ENCODE measurements around the gene ZDHHC20. TPM values are rescaled to one million over a fixed set of nuclear protein-coding genes. Genes with fewer than 3 reads are reported as not detected.

The ZDHHC20 gene
- total RNA-seq, 1 experiment from 2014 or later, result 69.7 TPM

DNA sequence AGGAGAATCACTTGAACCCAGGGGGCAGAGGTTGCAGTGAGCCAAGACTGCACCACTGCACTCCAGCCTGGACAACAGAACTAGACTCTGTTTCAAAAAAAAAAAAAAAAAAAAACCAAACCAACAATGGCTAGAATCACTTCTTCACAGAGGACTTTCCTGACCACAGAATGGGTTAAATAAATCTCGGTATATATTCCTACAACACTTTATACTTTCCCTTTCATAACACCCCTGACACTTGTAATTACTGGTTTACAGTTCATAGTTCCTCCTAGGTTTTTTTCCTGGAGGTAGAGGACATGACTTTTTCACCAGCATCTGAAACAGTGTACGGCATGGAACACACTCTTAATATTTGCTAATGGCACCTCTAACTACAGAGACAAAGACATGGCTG is 31.4 kb downstream of the ZDHHC20 start (continued):
- TF ChIP-seq GABPB1 (CRISPR knock-in tag; IDR thresholded peaks at IDR 0.05), result no peak
- TF ChIP-seq, protein P1, sequence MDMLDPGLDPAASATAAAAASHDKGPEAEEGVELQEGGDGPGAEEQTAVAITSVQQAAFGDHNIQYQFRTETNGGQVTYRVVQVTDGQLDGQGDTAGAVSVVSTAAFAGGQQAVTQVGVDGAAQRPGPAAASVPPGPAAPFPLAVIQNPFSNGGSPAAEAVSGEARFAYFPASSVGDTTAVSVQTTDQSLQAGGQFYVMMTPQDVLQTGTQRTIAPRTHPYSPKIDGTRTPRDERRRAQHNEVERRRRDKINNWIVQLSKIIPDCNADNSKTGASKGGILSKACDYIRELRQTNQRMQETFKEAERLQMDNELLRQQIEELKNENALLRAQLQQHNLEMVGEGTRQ (CRISPR knock-in tag; IDR thresholded peaks at IDR 0.05), result no peak
- no peak for TF ChIP-seq ZNF121 (CRISPR knock-in tag; IDR thresholded peaks at IDR 0.05)
- TF ChIP-seq, protein P2, sequence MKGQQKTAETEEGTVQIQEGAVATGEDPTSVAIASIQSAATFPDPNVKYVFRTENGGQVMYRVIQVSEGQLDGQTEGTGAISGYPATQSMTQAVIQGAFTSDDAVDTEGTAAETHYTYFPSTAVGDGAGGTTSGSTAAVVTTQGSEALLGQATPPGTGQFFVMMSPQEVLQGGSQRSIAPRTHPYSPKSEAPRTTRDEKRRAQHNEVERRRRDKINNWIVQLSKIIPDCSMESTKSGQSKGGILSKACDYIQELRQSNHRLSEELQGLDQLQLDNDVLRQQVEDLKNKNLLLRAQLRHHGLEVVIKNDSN (CRISPR knock-in tag; IDR thresholded peaks at IDR 0.05), result no peak
- no peak for TF ChIP-seq SMAD4 (CRISPR knock-in tag; IDR thresholded peaks at IDR 0.05)
- TF ChIP-seq, protein P3, sequence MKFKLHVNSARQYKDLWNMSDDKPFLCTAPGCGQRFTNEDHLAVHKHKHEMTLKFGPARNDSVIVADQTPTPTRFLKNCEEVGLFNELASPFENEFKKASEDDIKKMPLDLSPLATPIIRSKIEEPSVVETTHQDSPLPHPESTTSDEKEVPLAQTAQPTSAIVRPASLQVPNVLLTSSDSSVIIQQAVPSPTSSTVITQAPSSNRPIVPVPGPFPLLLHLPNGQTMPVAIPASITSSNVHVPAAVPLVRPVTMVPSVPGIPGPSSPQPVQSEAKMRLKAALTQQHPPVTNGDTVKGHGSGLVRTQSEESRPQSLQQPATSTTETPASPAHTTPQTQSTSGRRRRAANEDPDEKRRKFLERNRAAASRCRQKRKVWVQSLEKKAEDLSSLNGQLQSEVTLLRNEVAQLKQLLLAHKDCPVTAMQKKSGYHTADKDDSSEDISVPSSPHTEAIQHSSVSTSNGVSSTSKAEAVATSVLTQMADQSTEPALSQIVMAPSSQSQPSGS (CRISPR knock-in tag; IDR thresholded peaks at IDR 0.05; ENCODE audit: borderline replicate concordance, low read depth), result no peak
- TF ChIP-seq, protein P4, sequence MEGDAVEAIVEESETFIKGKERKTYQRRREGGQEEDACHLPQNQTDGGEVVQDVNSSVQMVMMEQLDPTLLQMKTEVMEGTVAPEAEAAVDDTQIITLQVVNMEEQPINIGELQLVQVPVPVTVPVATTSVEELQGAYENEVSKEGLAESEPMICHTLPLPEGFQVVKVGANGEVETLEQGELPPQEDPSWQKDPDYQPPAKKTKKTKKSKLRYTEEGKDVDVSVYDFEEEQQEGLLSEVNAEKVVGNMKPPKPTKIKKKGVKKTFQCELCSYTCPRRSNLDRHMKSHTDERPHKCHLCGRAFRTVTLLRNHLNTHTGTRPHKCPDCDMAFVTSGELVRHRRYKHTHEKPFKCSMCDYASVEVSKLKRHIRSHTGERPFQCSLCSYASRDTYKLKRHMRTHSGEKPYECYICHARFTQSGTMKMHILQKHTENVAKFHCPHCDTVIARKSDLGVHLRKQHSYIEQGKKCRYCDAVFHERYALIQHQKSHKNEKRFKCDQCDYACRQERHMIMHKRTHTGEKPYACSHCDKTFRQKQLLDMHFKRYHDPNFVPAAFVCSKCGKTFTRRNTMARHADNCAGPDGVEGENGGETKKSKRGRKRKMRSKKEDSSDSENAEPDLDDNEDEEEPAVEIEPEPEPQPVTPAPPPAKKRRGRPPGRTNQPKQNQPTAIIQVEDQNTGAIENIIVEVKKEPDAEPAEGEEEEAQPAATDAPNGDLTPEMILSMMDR (IDR thresholded peaks at IDR 0.05), result no peak

DNA sequence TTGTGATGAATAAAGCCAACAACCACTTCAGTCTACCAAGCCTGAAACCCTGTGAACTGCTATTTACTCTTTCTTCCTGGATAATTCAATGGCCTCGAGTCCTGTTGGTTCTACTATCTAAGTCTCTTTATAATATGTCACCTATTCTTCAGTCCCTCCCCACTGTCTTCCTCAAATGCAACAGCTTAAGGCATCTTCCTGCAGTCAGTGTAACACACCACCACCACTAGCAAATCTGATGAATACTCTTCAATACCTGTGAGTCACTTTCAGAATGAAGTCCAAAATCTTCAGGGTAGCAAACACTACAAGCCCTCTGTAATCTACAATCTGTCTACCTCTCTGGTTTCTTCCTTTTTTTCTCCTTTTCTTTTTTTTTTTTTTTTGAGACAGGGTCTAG is 32.9 kb downstream of the ZDHHC20 start:
- Mint-ChIP-seq H3K9me3 (peaks cover 20% of the 10 kb centered on the region), H3K27ac (peak overlapping the region; percentile 53; the same call in 1 of the 2 replicates), H3K4me1 (peaks cover 7% of the 10 kb centered on the region; the same call in 1 of the 2 replicates), H3K27me3 (ENCODE audit: low read depth) (no peaks in the 10 kb centered on the region), H3K36me3 (peaks cover 19% of the 10 kb centered on the region), H3K4me3 (no peak overlapping the region)
- TF ChIP-seq NR2C2 (CRISPR knock-in tag; IDR thresholded peaks at IDR 0.05) (no peak), OVOL2 (CRISPR knock-in tag; IDR thresholded peaks at IDR 0.05; ENCODE audit: borderline replicate concordance) (no peak), TP53 (CRISPR knock-in tag; IDR thresholded peaks at IDR 0.05) (no peak), FOXJ3 (CRISPR knock-in tag; IDR thresholded peaks at IDR 0.05; ENCODE audit: borderline replicate concordance) (no peak), FOXP1 (CRISPR knock-in tag; IDR thresholded peaks at IDR 0.05; ENCODE audit: borderline replicate concordance) (no peak), SOX15 (CRISPR knock-in tag; IDR thresholded peaks at IDR 0.05) (no peak), GABPB1 (CRISPR knock-in tag; IDR thresholded peaks at IDR 0.05) (no peak), ZNF317 (CRISPR knock-in tag; IDR thresholded peaks at IDR 0.05; ENCODE audit: borderline replicate concordance, low read depth) (no peak), EMX1 (CRISPR knock-in tag; IDR thresholded peaks at IDR 0.05) (no peak), ZNF671 (CRISPR knock-in tag; IDR thresholded peaks at IDR 0.05) (no peak)
- TF ChIP-seq, protein P5, sequence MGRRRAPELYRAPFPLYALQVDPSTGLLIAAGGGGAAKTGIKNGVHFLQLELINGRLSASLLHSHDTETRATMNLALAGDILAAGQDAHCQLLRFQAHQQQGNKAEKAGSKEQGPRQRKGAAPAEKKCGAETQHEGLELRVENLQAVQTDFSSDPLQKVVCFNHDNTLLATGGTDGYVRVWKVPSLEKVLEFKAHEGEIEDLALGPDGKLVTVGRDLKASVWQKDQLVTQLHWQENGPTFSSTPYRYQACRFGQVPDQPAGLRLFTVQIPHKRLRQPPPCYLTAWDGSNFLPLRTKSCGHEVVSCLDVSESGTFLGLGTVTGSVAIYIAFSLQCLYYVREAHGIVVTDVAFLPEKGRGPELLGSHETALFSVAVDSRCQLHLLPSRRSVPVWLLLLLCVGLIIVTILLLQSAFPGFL (CRISPR knock-in tag; IDR thresholded peaks at IDR 0.05; ENCODE audit: borderline replicate concordance), result no peak
- TF ChIP-seq, protein P6, sequence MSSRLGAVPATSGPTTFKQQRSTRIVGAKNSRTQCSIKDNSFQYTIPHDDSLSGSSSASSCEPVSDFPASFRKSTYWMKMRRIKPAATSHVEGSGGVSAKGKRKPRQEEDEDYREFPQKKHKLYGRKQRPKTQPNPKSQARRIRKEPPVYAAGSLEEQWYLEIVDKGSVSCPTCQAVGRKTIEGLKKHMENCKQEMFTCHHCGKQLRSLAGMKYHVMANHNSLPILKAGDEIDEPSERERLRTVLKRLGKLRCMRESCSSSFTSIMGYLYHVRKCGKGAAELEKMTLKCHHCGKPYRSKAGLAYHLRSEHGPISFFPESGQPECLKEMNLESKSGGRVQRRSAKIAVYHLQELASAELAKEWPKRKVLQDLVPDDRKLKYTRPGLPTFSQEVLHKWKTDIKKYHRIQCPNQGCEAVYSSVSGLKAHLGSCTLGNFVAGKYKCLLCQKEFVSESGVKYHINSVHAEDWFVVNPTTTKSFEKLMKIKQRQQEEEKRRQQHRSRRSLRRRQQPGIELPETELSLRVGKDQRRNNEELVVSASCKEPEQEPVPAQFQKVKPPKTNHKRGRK (CRISPR knock-in tag; IDR thresholded peaks at IDR 0.05; ENCODE audit: borderline replicate concordance), result no peak
- TF ChIP-seq, protein P7, sequence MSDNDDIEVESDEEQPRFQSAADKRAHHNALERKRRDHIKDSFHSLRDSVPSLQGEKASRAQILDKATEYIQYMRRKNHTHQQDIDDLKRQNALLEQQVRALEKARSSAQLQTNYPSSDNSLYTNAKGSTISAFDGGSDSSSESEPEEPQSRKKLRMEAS (CRISPR knock-in tag; IDR thresholded peaks at IDR 0.05), result no peak
- TF ChIP-seq, protein P8, sequence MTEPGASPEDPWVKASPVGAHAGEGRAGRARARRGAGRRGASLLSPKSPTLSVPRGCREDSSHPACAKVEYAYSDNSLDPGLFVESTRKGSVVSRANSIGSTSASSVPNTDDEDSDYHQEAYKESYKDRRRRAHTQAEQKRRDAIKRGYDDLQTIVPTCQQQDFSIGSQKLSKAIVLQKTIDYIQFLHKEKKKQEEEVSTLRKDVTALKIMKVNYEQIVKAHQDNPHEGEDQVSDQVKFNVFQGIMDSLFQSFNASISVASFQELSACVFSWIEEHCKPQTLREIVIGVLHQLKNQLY (CRISPR knock-in tag; IDR thresholded peaks at IDR 0.05), result no peak
- TF ChIP-seq, protein P9, sequence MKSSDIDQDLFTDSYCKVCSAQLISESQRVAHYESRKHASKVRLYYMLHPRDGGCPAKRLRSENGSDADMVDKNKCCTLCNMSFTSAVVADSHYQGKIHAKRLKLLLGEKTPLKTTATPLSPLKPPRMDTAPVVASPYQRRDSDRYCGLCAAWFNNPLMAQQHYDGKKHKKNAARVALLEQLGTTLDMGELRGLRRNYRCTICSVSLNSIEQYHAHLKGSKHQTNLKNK (CRISPR knock-in tag; IDR thresholded peaks at IDR 0.05), result no peak
- TF ChIP-seq, protein P10, sequence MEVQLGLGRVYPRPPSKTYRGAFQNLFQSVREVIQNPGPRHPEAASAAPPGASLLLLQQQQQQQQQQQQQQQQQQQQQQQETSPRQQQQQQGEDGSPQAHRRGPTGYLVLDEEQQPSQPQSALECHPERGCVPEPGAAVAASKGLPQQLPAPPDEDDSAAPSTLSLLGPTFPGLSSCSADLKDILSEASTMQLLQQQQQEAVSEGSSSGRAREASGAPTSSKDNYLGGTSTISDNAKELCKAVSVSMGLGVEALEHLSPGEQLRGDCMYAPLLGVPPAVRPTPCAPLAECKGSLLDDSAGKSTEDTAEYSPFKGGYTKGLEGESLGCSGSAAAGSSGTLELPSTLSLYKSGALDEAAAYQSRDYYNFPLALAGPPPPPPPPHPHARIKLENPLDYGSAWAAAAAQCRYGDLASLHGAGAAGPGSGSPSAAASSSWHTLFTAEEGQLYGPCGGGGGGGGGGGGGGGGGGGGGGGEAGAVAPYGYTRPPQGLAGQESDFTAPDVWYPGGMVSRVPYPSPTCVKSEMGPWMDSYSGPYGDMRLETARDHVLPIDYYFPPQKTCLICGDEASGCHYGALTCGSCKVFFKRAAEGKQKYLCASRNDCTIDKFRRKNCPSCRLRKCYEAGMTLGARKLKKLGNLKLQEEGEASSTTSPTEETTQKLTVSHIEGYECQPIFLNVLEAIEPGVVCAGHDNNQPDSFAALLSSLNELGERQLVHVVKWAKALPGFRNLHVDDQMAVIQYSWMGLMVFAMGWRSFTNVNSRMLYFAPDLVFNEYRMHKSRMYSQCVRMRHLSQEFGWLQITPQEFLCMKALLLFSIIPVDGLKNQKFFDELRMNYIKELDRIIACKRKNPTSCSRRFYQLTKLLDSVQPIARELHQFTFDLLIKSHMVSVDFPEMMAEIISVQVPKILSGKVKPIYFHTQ (CRISPR knock-in tag; IDR thresholded peaks at IDR 0.05), result no peak
- TF ChIP-seq, protein P3 (CRISPR knock-in tag; IDR thresholded peaks at IDR 0.05; ENCODE audit: borderline replicate concordance, low read depth), result no peak
- CTCF ChIA-PET, result interaction anchor here (0.6 kb wide), 1 partner anchor 42 kb away, joined by 4 read pairs; no protein-coding TSS in a partner anchor
- POLR2A ChIA-PET, result no interaction called here
- ATAC-seq, result no peak
- no peak for DNase-seq (ENCODE audit: low spot score)

Measured in WTC11 (cell line).